ENCODE results near the gene TMEM40. TPM values are rescaled to one million over a fixed set of nuclear protein-coding genes. Genes with fewer than 3 reads are reported as not detected.

The TMEM40 gene
- total and polyA plus RNA-seq, 2 of the 13 experiments (the other 11 are each of a cell fraction or from before 2014, with no cell fraction given), result 0.16 TPM; not detected in 1

GRCh38 chr3:12727937-12728336 is 31.1 kb downstream of the TMEM40 start (continued):
- TF ChIP-seq EEA1 (CRISPR knock-in tag; IDR thresholded peaks at IDR 0.05; ENCODE audit: borderline replicate concordance), result no peak
- no peak for TF ChIP-seq ZMAT3 (CRISPR knock-in tag; conservative IDR thresholded peaks at IDR 0.05)
- TF ChIP-seq ARNTL (CRISPR knock-in tag; IDR thresholded peaks at IDR 0.05), result no peak
- no peak for TF ChIP-seq AGO1 (IDR thresholded peaks at IDR 0.05; ENCODE audit: low read depth, low read length, poor library complexity, severe bottlenecking)
- TF ChIP-seq SOX6 (IDR thresholded peaks at IDR 0.05), result no peak
- TF ChIP-seq SOX6 (CRISPR knock-in tag; IDR thresholded peaks at IDR 0.05), result no peak
- TF ChIP-seq FOXM1 (CRISPR knock-in tag; IDR thresholded peaks at IDR 0.05), result no peak

GRCh38 chr3:12727481-12727880 is 31.6 kb downstream of the TMEM40 start:
- BruUV-seq (replicated peaks), result no TSS peak
- Histone ChIP-seq H3K9me3 (ENCODE audit: low read length) (no peaks in the 10 kb centered on the region), H3K27ac (ENCODE audit: extremely low read length, insufficient read depth, low read length) (no peak overlapping the region), H3K4me1 (ENCODE audit: insufficient read depth, low read length) (no peaks in the 10 kb centered on the region), H3K9ac (ENCODE audit: insufficient read depth, low read depth, low read length) (no peak overlapping the region), H3K79me2 (ENCODE audit: insufficient read depth, low read length) (no peaks in the 10 kb centered on the region), H3K4me2 (ENCODE audit: low read depth, low read length) (no peak overlapping the region), H4K20me1 (ENCODE audit: insufficient read depth, low read length) (no peaks in the 10 kb centered on the region), H3K4me3 (replicated peaks in 1 of 3; ENCODE audit: insufficient read depth in 1 of 3, low read depth in 2 of 3, low read length in 3 of 3) (no peak overlapping the region), H3K27me3 (ENCODE audit: control insufficient read depth in 1 of 2, insufficient read depth in 2 of 2, low read length in 2 of 2) (peaks cover 2 to 11% of the 10 kb centered on the region in 2 experiments; a peak in 2 of 5 replicates), H3K36me3 (replicated peaks in 1 of 2; ENCODE audit: control insufficient read depth in 1 of 2, insufficient read depth in 2 of 2, low read length in 2 of 2) (no peaks in the 10 kb centered on the region), H2AFZ (ENCODE audit: low read length) (no peak overlapping the region)
- in situ Hi-C loops (cut with HindIII; ENCODE audit: extremely low pct_ligation_motif_present, low pct_unique_long_range_greater_than_20kb) (no loop called here), intact Hi-C loops (cut with micrococcal nuclease; ENCODE audit: unreplicated experiment) (no loop called here)
- POLR2A ChIA-PET, result no interaction called here
- TF ChIP-seq TCF7 (IDR thresholded peaks at IDR 0.05; ENCODE audit: low read depth) (no peak), U2AF1 (optimal IDR thresholded peaks at IDR 0.05; ENCODE audit: low read depth, low read length) (no peak), CREM (IDR thresholded peaks at IDR 0.05) (no peak), CREM (CRISPR knock-in tag; IDR thresholded peaks at IDR 0.05) (no peak), ZFP36L2 (CRISPR knock-in tag; IDR thresholded peaks at IDR 0.05) (no peak), STAT5B (CRISPR knock-in tag; IDR thresholded peaks at IDR 0.05) (no peak), KMT2A (CRISPR knock-in tag; IDR thresholded peaks at IDR 0.05) (no peak), HOXA7 (CRISPR knock-in tag; IDR thresholded peaks at IDR 0.05) (no peak), ZNF770 (CRISPR knock-in tag; IDR thresholded peaks at IDR 0.05) (no peak), MTF2 (CRISPR knock-in tag; IDR thresholded peaks at IDR 0.05; ENCODE audit: borderline replicate concordance) (no peak), HINFP (CRISPR knock-in tag; IDR thresholded peaks at IDR 0.05; ENCODE audit: low read depth) (no peak), CREBL2 (CRISPR knock-in tag; IDR thresholded peaks at IDR 0.05; ENCODE audit: borderline replicate concordance) (no peak), ZNF331 (CRISPR knock-in tag; IDR thresholded peaks at IDR 0.05) (no peak), ZNF7 (CRISPR knock-in tag; IDR thresholded peaks at IDR 0.05) (no peak)
- no peak for ATAC-seq
- no peak for DNase-seq (ENCODE audit: low spot score)
- 27% methylated on average over 3 of the region's 3 CpGs for WGBS (ENCODE audit: low lambda C conversion rate)
- FAIRE-seq, result no peak
- CTCF ChIA-PET (ENCODE audit: low intra/inter-chr PET ratio, low total read pairs), result no interaction called here
